ENCODE results near the gene RHBDL2. TPM values are rescaled to one million over a fixed set of nuclear protein-coding genes. Genes with fewer than 3 reads are reported as not detected.
A peak's percentile ranks its signal among the peaks of the same experiment; 100 is the strongest.

RHBDL2 gene
- total and polyA plus RNA-seq, 2 of the 13 experiments (the other 11 are each of a cell fraction or from before 2014, with no cell fraction given) = 3.3 to 5.4 TPM

DNA sequence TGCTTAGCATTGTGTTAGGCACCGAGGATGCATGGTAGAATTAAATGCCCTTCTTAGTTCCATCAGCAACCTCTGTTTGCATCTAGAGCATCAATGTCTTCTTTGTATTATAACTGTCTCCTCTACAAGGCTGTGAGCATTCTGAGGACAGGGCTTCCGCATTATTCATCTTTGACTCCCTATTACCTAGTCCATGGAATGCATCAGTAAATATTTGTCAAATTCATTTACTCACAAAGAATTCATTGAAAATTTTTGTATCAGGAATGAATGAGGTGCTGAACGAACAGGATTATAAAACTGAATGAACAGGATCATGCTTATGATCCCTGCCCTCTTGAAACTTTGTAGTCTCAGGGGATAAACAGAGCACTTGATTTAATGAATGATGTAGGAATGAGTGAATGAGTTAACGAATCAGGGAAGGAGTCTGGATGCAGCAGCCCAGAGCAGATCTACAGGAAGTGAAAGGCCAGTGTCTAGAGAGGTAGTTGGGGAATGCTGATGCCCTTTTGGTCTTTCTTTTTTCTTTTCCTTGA lies 2.8 kb downstream of the RHBDL2 start (continued):
- 0 out of 2 replicates have a peak, but pooled peaks have one; percentile 5 for TF ChIP-seq SOX5 (CRISPR knock-in tag; IDR thresholded peaks at IDR 0.05; ENCODE audit: borderline replicate concordance)
- TF ChIP-seq ASH2L (IDR thresholded peaks at IDR 0.05; ENCODE audit: insufficient read length, low read depth, low read length) = no peak
- TF ChIP-seq SAFB2 (CRISPR knock-in tag; IDR thresholded peaks at IDR 0.05; ENCODE audit: borderline replicate concordance, low read depth) = no peak
- TF ChIP-seq KDM1A (CRISPR knock-in tag; IDR thresholded peaks at IDR 0.05) = peak; percentile 24; the same call in 1 of the 2 replicates
- TF ChIP-seq ZNF335 (CRISPR knock-in tag; IDR thresholded peaks at IDR 0.05) = no peak
- no peak for TF ChIP-seq ZNF235 (CRISPR knock-in tag; IDR thresholded peaks at IDR 0.05; ENCODE audit: borderline replicate concordance)
- no peak for TF ChIP-seq ETV5 (CRISPR knock-in tag; IDR thresholded peaks at IDR 0.05; ENCODE audit: borderline replicate concordance)
- TF ChIP-seq, protein P1, sequence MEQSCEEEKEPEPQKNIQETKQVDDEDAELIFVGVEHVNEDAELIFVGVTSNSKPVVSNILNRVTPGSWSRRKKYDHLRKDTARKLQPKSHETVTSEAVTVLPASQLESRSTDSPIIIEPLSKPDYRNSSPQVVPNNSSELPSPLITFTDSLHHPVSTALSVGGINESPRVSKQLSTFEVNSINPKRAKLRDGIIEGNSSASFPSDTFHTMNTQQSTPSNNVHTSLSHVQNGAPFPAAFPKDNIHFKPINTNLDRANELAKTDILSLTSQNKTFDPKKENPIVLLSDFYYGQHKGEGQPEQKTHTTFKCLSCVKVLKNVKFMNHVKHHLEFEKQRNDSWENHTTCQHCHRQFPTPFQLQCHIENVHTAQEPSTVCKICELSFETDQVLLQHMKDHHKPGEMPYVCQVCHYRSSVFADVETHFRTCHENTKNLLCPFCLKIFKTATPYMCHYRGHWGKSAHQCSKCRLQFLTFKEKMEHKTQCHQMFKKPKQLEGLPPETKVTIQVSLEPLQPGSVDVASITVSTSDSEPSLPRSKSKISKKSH (CRISPR knock-in tag; IDR thresholded peaks at IDR 0.05; ENCODE audit: borderline replicate concordance) = no peak
- TF ChIP-seq, protein P2, sequence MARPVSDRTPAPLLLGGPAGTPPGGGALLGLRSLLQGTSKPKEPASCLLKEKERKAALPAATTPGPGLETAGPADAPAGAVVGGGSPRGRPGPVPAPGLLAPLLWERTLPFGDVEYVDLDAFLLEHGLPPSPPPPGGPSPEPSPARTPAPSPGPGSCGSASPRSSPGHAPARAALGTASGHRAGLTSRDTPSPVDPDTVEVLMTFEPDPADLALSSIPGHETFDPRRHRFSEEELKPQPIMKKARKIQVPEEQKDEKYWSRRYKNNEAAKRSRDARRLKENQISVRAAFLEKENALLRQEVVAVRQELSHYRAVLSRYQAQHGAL (CRISPR knock-in tag; IDR thresholded peaks at IDR 0.05; ENCODE audit: not compliant biosample characterization) = no peak
- no peak for TF ChIP-seq SOX13 (IDR thresholded peaks at IDR 0.05)
- peak in 1 of 2 experiments; percentile 27; a peak in 2 of 4 replicates for TF ChIP-seq SOX13 (CRISPR knock-in tag; conservative IDR thresholded peaks at IDR 0.05 in 1 of 2, IDR thresholded peaks at IDR 0.05 in 1 of 2)
- no peak for TF ChIP-seq GABPB1 (CRISPR knock-in tag; IDR thresholded peaks at IDR 0.05)
- TF ChIP-seq DPF2 (CRISPR knock-in tag; IDR thresholded peaks at IDR 0.05; ENCODE audit: borderline replicate concordance, low read depth) = no peak
